ENCODE measurements around the gene GFRA4.

The GFRA4 gene

GRCh38 chr20:3693376-3693775 lies 30.2 kb upstream of the GFRA4 start:
- TF ChIP-seq YY1 (IDR thresholded peaks at IDR 0.05; ENCODE audit: low read depth) (no peak), TEAD4 (IDR thresholded peaks at IDR 0.05) (no peak), MAX (IDR thresholded peaks at IDR 0.05) (no peak)

GRCh38 chr20:3692706-3693294 lies 29.6 kb upstream of the GFRA4 start:
- TF ChIP-seq ZBTB7A (IDR thresholded peaks at IDR 0.05; ENCODE audit: low read depth) (no peak), TAF1 (IDR thresholded peaks at IDR 0.05; ENCODE audit: low read depth) (no peak), REST (IDR thresholded peaks at IDR 0.05; ENCODE audit: low read depth) (no peak), RAD21 (IDR thresholded peaks at IDR 0.05; ENCODE audit: low read depth) (no peak), CREB1 (IDR thresholded peaks at IDR 0.05; ENCODE audit: low read depth) (no peak), TEAD4 (IDR thresholded peaks at IDR 0.05) (no peak), MAX (IDR thresholded peaks at IDR 0.05) (no peak), YY1 (IDR thresholded peaks at IDR 0.05; ENCODE audit: low read depth) (no peak), EP300 (IDR thresholded peaks at IDR 0.05; ENCODE audit: borderline replicate concordance) (no peak), NFIC (IDR thresholded peaks at IDR 0.05) (no peak), TCF12 (IDR thresholded peaks at IDR 0.05; ENCODE audit: low read depth) (no peak), FOXM1 (IDR thresholded peaks at IDR 0.05; ENCODE audit: borderline replicate concordance, low read depth) (no peak), CEBPB (IDR thresholded peaks at IDR 0.05) (no peak), EGR1 (IDR thresholded peaks at IDR 0.05) (no peak)
- TF ChIP-seq, protein P1, sequence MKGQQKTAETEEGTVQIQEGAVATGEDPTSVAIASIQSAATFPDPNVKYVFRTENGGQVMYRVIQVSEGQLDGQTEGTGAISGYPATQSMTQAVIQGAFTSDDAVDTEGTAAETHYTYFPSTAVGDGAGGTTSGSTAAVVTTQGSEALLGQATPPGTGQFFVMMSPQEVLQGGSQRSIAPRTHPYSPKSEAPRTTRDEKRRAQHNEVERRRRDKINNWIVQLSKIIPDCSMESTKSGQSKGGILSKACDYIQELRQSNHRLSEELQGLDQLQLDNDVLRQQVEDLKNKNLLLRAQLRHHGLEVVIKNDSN (IDR thresholded peaks at IDR 0.05): no peak

DNA sequence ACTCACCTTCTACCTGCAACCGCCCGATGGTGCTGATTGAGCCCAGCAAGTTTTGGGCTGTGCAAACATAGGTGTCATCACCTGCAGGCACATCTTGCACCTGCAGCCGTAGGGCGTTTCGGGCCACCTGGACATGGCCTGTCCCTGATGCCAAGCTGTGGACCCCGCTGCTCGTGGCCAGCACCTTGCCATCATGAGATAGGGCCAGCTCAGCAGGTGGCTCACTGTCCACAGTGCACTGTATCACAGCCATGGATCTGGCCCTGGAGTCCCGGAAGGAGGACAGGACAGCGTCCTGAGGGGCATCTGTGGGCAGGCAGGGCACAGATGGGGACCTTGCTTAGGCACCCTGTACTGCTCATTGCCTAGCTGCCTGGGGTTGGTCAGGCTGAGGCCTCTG lies 28.7 kb upstream of the GFRA4 start:
- TF ChIP-seq TAF1 (IDR thresholded peaks at IDR 0.05; ENCODE audit: low read depth): no peak
- no peak for TF ChIP-seq NFIC (IDR thresholded peaks at IDR 0.05)
- no peak for TF ChIP-seq RAD21 (IDR thresholded peaks at IDR 0.05; ENCODE audit: low read depth)
- TF ChIP-seq REST (IDR thresholded peaks at IDR 0.05; ENCODE audit: low read depth): no peak
- no peak for TF ChIP-seq TCF12 (IDR thresholded peaks at IDR 0.05; ENCODE audit: low read depth)
- no peak for TF ChIP-seq CEBPB (IDR thresholded peaks at IDR 0.05)
- no peak for TF ChIP-seq TEAD4 (IDR thresholded peaks at IDR 0.05)
- no peak for TF ChIP-seq EGR1 (IDR thresholded peaks at IDR 0.05)
- TF ChIP-seq, protein P1 (IDR thresholded peaks at IDR 0.05): no peak
- TF ChIP-seq MAX (IDR thresholded peaks at IDR 0.05): no peak
- TF ChIP-seq CREB1 (IDR thresholded peaks at IDR 0.05; ENCODE audit: low read depth): no peak
- TF ChIP-seq ZBTB7A (IDR thresholded peaks at IDR 0.05; ENCODE audit: low read depth): no peak
- no peak for TF ChIP-seq FOXM1 (IDR thresholded peaks at IDR 0.05; ENCODE audit: borderline replicate concordance, low read depth)
- TF ChIP-seq EP300 (IDR thresholded peaks at IDR 0.05; ENCODE audit: borderline replicate concordance): no peak
- no peak for TF ChIP-seq YY1 (IDR thresholded peaks at IDR 0.05; ENCODE audit: low read depth)

DNA sequence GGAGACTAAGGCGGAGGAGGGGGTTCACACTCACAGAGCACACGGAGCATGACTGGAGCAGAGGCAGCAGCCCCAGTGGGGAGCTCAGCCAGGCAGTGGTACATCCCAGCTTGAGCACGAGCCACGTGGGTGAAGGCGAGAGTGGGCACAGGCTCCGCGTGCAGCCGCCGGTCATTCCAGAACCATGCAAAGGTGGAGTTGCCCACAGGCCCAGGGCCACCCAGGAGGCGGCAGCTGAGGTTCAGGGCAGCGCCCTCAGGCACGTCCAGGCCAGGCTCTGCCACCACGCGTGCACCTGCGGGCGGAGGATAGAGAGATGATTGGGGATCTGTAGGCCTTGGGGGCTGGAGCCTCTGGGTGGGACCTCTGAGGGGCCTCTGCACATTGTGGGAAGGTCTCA lies 28.1 kb upstream of the GFRA4 start:
- TF ChIP-seq CREB1 (IDR thresholded peaks at IDR 0.05; ENCODE audit: low read depth) (no peak), RAD21 (IDR thresholded peaks at IDR 0.05; ENCODE audit: low read depth) (no peak)

GRCh38 chr20:3690413-3690812 lies 27.2 kb upstream of the GFRA4 start:
- no peak for TF ChIP-seq CEBPB (IDR thresholded peaks at IDR 0.05)
- no peak for TF ChIP-seq TAF1 (IDR thresholded peaks at IDR 0.05; ENCODE audit: low read depth)
- TF ChIP-seq MAX (IDR thresholded peaks at IDR 0.05): no peak
- no peak for TF ChIP-seq EP300 (IDR thresholded peaks at IDR 0.05; ENCODE audit: borderline replicate concordance)
- no peak for TF ChIP-seq RAD21 (IDR thresholded peaks at IDR 0.05; ENCODE audit: low read depth)
- TF ChIP-seq CREB1 (IDR thresholded peaks at IDR 0.05; ENCODE audit: low read depth): no peak
- TF ChIP-seq ZBTB7A (IDR thresholded peaks at IDR 0.05; ENCODE audit: low read depth): no peak
- no peak for TF ChIP-seq YY1 (IDR thresholded peaks at IDR 0.05; ENCODE audit: low read depth)
- no peak for TF ChIP-seq TEAD4 (IDR thresholded peaks at IDR 0.05)
- TF ChIP-seq NFIC (IDR thresholded peaks at IDR 0.05): no peak
- TF ChIP-seq, protein P1 (IDR thresholded peaks at IDR 0.05): no peak
- no peak for TF ChIP-seq FOXM1 (IDR thresholded peaks at IDR 0.05; ENCODE audit: borderline replicate concordance, low read depth)
- no peak for TF ChIP-seq TCF12 (IDR thresholded peaks at IDR 0.05; ENCODE audit: low read depth)
